Renal cortical epithelial cell (primary cell): Measurements from ENCODE around the gene AMPD3. TPM values are rescaled to one million over a fixed set of nuclear protein-coding genes. Genes with fewer than 3 reads are reported as not detected.

ENCODE experiments used
- DNase-seq: peaks from one replicate; pipeline ENCODE4 v3.0.0-alpha.2; 2011; ENCODE audit warnings: low read depth
- total RNA-seq: library from RNA; depleted of rRNA; stranded (reverse); fragments of >200 nt; gene quantifications from 2 replicates; pipeline ENCODE4 v1.2.3, GENCODE V29; 2014

The AMPD3 gene
- total RNA-seq, 1 donor from 2014 or later = 6.7 TPM

GRCh38 chr11:10461276-10461790 lies 6.3 kb downstream of the AMPD3 start:
- DNase-seq = peak; percentile 14

- DNase-seq = no peak
These were observed 7.8 kb downstream of the AMPD3 start for GRCh38 chr11:10462746-10463300.

GRCh38 chr11:10473371-10473770 lies 18.3 kb downstream of the AMPD3 start:
- DNase-seq = no peak

- DNase-seq = no peak
These were observed 19.5 kb downstream of the AMPD3 start for GRCh38 chr11:10474551-10474950.

GRCh38 chr11:10476342-10476741 lies 21.3 kb downstream of the AMPD3 start:
- DNase-seq = no peak

GRCh38 chr11:10476927-10477689 lies 22.0 kb downstream of the AMPD3 start:
- DNase-seq = no peak

GRCh38 chr11:10477690-10478046 lies 22.6 kb downstream of the AMPD3 start:
- DNase-seq = no peak

GRCh38 chr11:10478066-10478465 lies 23.0 kb downstream of the AMPD3 start:
- no peak for DNase-seq

GRCh38 chr11:10478574-10479550 lies 23.8 kb downstream of the AMPD3 start:
- no peak for DNase-seq

- DNase-seq = no peak
These were observed 25.0 kb downstream of the AMPD3 start for GRCh38 chr11:10480026-10480425.

GRCh38 chr11:10480760-10481159 lies 25.7 kb downstream of the AMPD3 start:
- no peak for DNase-seq

GRCh38 chr11:10481560-10482349 lies 26.7 kb downstream of the AMPD3 start:
- no peak for DNase-seq

GRCh38 chr11:10483174-10483573 lies 28.1 kb downstream of the AMPD3 start:
- DNase-seq = no peak

GRCh38 chr11:10483584-10483983 lies 28.5 kb downstream of the AMPD3 start:
- no peak for DNase-seq

GRCh38 chr11:10484461-10485180 lies 29.6 kb downstream of the AMPD3 start:
- no peak for DNase-seq

GRCh38 chr11:10485646-10486045 lies 30.6 kb downstream of the AMPD3 start:
- no peak for DNase-seq

GRCh38 chr11:10486161-10486840 lies 31.2 kb downstream of the AMPD3 start:
- DNase-seq = no peak

- DNase-seq = no peak
These were observed 32.1 kb downstream of the AMPD3 start for GRCh38 chr11:10487002-10487647.

GRCh38 chr11:10488121-10488933 lies 33.3 kb downstream of the AMPD3 start:
- DNase-seq = peak; percentile 61
